ENCODE data around the gene PNPLA8. TPM values are rescaled to one million over a fixed set of nuclear protein-coding genes. Genes with fewer than 3 reads are reported as not detected.
"Not testable (repeated sequence)": the region's sequence is repeated elsewhere in the genome, so short reads cannot be mapped to it uniquely, and the experiment has no call there.

The PNPLA8 gene
- total RNA-seq, 6 experiments from 2014 or later, result 13.7 to 25.6 (median 17.0) TPM

DNA sequence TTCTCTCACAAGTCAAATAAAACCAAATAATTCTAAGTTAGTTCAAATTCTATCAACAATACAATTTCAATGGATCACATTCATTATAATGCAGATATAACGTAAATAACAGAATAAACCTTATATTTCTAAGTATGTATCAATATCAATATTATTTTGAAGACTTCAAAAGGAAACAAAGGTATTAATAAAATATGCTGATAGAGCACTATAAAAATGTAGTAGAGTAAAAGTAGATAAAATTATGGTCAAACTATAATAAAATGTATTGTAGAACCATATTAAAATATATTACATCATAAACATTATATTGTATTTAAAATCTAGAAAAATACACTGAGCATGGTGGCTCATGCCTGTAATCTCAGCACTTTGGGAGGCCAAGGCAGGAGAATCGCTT lies 46.2 kb downstream of the PNPLA8 start:
- H3K27ac ChIP-seq, result no peak overlapping the region
- H3K9me3 ChIP-seq, result no peaks in the 10 kb centered on the region
- 100% methylated on average over 2 of the region's 2 CpGs for WGBS (ENCODE audit: insufficient coverage, low coverage, low lambda C conversion rate, missing lambda C conversion rate)
- H3K4me1 ChIP-seq, result no peaks in the 10 kb centered on the region
- DNase-seq (no peak), ATAC-seq (no peak)
- peaks cover 0 to 9% (median 4%) of the 10 kb centered on the region in 4 donors for H3K36me3 ChIP-seq
- TF ChIP-seq, protein P1, sequence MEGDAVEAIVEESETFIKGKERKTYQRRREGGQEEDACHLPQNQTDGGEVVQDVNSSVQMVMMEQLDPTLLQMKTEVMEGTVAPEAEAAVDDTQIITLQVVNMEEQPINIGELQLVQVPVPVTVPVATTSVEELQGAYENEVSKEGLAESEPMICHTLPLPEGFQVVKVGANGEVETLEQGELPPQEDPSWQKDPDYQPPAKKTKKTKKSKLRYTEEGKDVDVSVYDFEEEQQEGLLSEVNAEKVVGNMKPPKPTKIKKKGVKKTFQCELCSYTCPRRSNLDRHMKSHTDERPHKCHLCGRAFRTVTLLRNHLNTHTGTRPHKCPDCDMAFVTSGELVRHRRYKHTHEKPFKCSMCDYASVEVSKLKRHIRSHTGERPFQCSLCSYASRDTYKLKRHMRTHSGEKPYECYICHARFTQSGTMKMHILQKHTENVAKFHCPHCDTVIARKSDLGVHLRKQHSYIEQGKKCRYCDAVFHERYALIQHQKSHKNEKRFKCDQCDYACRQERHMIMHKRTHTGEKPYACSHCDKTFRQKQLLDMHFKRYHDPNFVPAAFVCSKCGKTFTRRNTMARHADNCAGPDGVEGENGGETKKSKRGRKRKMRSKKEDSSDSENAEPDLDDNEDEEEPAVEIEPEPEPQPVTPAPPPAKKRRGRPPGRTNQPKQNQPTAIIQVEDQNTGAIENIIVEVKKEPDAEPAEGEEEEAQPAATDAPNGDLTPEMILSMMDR (IDR thresholded peaks at IDR 0.05), result no peak
- no peak for TF ChIP-seq POLR2A (IDR thresholded peaks at IDR 0.05)
- no peak overlapping the region for H3K4me3 ChIP-seq
- intact Hi-C loops (cut with DNase I), result no loop called here
- no peaks in the 10 kb centered on the region for H3K27me3 ChIP-seq

GRCh38 chr7:108479118-108479517 lies 46.8 kb downstream of the PNPLA8 start:
- peaks cover 0 to 9% (median 4%) of the 10 kb centered on the region in 4 donors for H3K36me3 ChIP-seq

DNA sequence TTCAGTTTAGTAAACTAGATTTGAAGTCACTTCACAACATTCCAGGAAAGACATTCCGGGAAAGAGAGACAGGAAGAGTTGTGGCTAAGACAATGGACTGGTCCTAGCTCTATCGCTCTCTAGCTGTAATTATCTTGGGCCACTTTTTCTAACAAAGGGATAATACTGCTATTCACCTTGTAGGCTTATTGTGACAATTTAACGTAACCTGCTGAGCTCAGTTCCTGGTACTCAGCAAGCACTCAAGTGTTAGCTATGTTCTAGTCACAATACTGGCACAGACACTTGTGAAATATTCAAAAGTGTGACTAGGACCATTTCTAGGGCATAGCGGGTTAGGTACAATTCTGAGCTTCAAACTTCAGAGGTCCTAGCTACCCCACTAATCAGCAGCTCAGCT lies 57.7 kb downstream of the PNPLA8 start:
- Histone ChIP-seq H3K4me1 (no peaks in the 10 kb centered on the region), H3K4me3 (no peak overlapping the region), H3K27me3 (no peaks in the 10 kb centered on the region), H3K36me3 (no peaks in the 10 kb centered on the region), H3K27ac (no peak overlapping the region), H3K9me3 (no peaks in the 10 kb centered on the region)
- WGBS (ENCODE audit: insufficient coverage, low coverage, low lambda C conversion rate, missing lambda C conversion rate), result 37% methylated on average over 3 of the region's 4 CpGs
- ATAC-seq, result no peak
- TF ChIP-seq, protein P1 (IDR thresholded peaks at IDR 0.05), result no peak
- no peak for TF ChIP-seq POLR2A (IDR thresholded peaks at IDR 0.05)
- DNase-seq, result no peak
- intact Hi-C loops (cut with DNase I), result no loop called here

More at GRCh38 chr7:108479118-108479517, 46.8 kb downstream of the PNPLA8 start:
- no peaks in the 10 kb centered on the region for H3K9me3 ChIP-seq
- no peaks in the 10 kb centered on the region for H3K27me3 ChIP-seq
- intact Hi-C loops (cut with DNase I), result no loop called here
- WGBS (ENCODE audit: insufficient coverage, low coverage, low lambda C conversion rate, missing lambda C conversion rate), result 93% methylated on average over 5 of the region's 5 CpGs
- TF ChIP-seq, protein P1 (IDR thresholded peaks at IDR 0.05), result no peak
- TF ChIP-seq POLR2A (IDR thresholded peaks at IDR 0.05), result no peak
- no peaks in the 10 kb centered on the region for H3K4me1 ChIP-seq
- H3K4me3 ChIP-seq, result no peak overlapping the region
- ATAC-seq (no peak), DNase-seq (no peak)
- H3K27ac ChIP-seq, result no peak overlapping the region

DNA sequence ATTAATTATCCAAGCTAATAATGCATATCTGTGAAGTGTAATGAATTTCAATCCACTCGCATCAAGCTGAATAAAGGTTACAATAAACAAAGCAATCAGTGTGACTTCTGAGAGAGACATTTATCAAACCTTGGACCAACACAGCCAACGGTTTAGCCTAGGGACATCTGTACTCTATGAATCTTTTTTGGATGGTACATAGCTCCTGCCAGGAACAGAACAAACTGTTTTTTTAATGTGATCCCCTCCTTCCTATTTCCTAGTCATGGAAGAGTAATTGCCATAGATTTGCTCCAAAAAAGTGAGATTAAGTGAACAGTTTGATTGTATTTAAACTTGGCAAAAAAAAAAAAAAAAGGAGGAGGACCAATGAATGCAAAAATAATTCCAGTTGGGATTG lies 58.5 kb downstream of the PNPLA8 start:
- WGBS (ENCODE audit: insufficient coverage, low coverage, low lambda C conversion rate, missing lambda C conversion rate), result 68% methylated on average over 2 of the region's 2 CpGs
- Histone ChIP-seq H3K4me3 (no peak overlapping the region), H3K27me3 (no peaks in the 10 kb centered on the region), H3K9me3 (no peaks in the 10 kb centered on the region), H3K27ac (no peak overlapping the region), H3K36me3 (no peaks in the 10 kb centered on the region), H3K4me1 (no peaks in the 10 kb centered on the region)
- ATAC-seq (no peak), DNase-seq (no peak)
- TF ChIP-seq, protein P1 (IDR thresholded peaks at IDR 0.05), result no peak
- TF ChIP-seq POLR2A (IDR thresholded peaks at IDR 0.05), result no peak
- intact Hi-C loops (cut with DNase I), result no loop called here

DNA sequence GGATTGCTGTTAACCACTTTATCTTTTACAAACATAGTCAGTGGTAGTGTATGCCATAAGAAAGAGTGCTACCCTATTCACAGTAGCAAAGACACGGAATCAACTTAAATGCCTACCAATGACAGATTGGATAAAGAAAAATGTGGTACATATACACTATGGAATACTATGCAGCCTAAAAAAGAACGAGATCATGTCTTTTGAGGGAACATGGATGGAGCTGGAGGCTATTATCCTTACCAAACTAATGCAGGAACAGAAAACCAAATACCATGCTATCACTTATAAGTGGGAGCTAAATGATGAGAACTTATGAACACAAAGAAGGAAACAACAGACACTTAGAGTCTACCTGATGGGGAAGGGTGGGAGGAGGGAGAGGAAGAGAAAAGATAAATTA lies 59.6 kb downstream of the PNPLA8 start:
- DNase-seq; H3K9me3 ChIP-seq; H3K4me3 ChIP-seq; H3K27ac ChIP-seq; ATAC-seq; H3K36me3 ChIP-seq; H3K27me3 ChIP-seq; H3K4me1 ChIP-seq; intact Hi-C loops (cut with DNase I): not testable (repeated sequence)
- 87% methylated on average over 2 of the region's 2 CpGs for WGBS (ENCODE audit: insufficient coverage, low coverage, low lambda C conversion rate, missing lambda C conversion rate)

Data from right lobe of liver (tissue), 6 donors.